ENCODE measurements around the gene ABHD6. TPM values are rescaled to one million over a fixed set of nuclear protein-coding genes. Genes with fewer than 3 reads are reported as not detected.

Gene ABHD6
- total RNA-seq, 1 experiment from 2014 or later = 2.2 TPM

DNA sequence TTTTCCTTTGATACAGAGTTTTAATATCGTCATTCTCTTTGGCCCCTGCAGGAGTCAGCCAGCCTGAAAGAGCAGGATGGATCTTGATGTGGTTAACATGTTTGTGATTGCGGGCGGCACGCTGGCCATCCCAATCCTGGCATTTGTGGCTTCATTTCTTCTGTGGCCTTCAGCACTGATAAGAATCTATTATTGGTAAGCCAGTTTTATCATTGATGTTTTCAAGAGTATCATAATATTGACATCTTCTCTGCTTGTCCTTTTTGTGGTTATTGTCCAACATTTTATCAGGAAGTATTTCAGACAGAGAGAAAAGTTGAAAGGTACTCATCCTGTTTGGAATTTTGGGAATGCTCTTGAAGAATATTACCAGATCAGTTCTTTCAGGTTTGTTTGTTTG is 18.9 kb downstream of the ABHD6 start:
- Histone ChIP-seq H3K27ac (ENCODE audit: insufficient read length, low read depth, low read length) (no peak overlapping the region), H2BK120ac (ENCODE audit: low read depth, low read length, poor library complexity, severe bottlenecking) (no peak overlapping the region), H2BK5ac (ENCODE audit: insufficient read length, low read length) (no peak overlapping the region), H4K5ac (ENCODE audit: insufficient read length, low read depth, low read length) (no peak overlapping the region), H4K91ac (ENCODE audit: insufficient read length, low read depth, low read length) (no peak overlapping the region), H3K4ac (ENCODE audit: low read depth, low read length) (no peak overlapping the region), H3K4me2 (ENCODE audit: insufficient read depth, insufficient read length, low read length) (no peak overlapping the region), H2AK5ac (ENCODE audit: insufficient read length, low read length) (no peak overlapping the region), H4K20me1 (ENCODE audit: control insufficient read depth, insufficient read depth, insufficient read length) (no peaks in the 10 kb centered on the region), H2BK12ac (ENCODE audit: insufficient read length, low read depth, low read length) (no peak overlapping the region), H3K23me2 (ENCODE audit: insufficient read length, low read depth, low read length, poor library complexity, severe bottlenecking) (no peaks in the 10 kb centered on the region), H2AFZ (ENCODE audit: low read length) (no peak overlapping the region), H3T11ph (ENCODE audit: low read length) (no peak overlapping the region), H4K8ac (replicated peaks; ENCODE audit: insufficient read length, low read depth, low read length) (no peak overlapping the region), H3K14ac (ENCODE audit: insufficient read depth, low read length) (no peak overlapping the region), H3K79me1 (ENCODE audit: insufficient read depth, low read depth, low read length, poor library complexity, severe bottlenecking) (no peaks in the 10 kb centered on the region), H3K4me1 (ENCODE audit: insufficient read depth, low read length) (no peaks in the 10 kb centered on the region), H3K79me2 (ENCODE audit: insufficient read depth, low read length) (no peaks in the 10 kb centered on the region), H3K27me3 (ENCODE audit: insufficient read depth, low read length) (no peaks in the 10 kb centered on the region), H3K23ac (ENCODE audit: insufficient read length, low read depth, low read length) (no peak overlapping the region), H3K56ac (ENCODE audit: insufficient read length, low read depth, low read length) (no peak overlapping the region), H2BK15ac (ENCODE audit: low read depth, low read length) (no peak overlapping the region), H2BK20ac (ENCODE audit: low read depth, low read length, poor library complexity, severe bottlenecking) (no peak overlapping the region), H3K9ac (ENCODE audit: extremely low read depth, insufficient read length, low read length) (no peak overlapping the region), H3K18ac (ENCODE audit: insufficient read length, low read depth, low read length) (no peak overlapping the region), H3K9me3 (ENCODE audit: control insufficient read depth, low read depth, low read length) (no peaks in the 10 kb centered on the region)
- TF ChIP-seq, protein P1, sequence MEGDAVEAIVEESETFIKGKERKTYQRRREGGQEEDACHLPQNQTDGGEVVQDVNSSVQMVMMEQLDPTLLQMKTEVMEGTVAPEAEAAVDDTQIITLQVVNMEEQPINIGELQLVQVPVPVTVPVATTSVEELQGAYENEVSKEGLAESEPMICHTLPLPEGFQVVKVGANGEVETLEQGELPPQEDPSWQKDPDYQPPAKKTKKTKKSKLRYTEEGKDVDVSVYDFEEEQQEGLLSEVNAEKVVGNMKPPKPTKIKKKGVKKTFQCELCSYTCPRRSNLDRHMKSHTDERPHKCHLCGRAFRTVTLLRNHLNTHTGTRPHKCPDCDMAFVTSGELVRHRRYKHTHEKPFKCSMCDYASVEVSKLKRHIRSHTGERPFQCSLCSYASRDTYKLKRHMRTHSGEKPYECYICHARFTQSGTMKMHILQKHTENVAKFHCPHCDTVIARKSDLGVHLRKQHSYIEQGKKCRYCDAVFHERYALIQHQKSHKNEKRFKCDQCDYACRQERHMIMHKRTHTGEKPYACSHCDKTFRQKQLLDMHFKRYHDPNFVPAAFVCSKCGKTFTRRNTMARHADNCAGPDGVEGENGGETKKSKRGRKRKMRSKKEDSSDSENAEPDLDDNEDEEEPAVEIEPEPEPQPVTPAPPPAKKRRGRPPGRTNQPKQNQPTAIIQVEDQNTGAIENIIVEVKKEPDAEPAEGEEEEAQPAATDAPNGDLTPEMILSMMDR (conservative IDR thresholded peaks at IDR 0.05) = no peak
- no peaks in the 10 kb centered on the region for H3K36me3 Mint-ChIP-seq (ENCODE audit: insufficient read depth in 1 of 3, low read depth in 3 of 3)
- H3K9me3 Mint-ChIP-seq = no peaks in the 10 kb centered on the region
- H3K27me3 Mint-ChIP-seq (ENCODE audit: low read depth) = no peaks in the 10 kb centered on the region; the same call in 1 of the 2 replicates
- no peak for DNase-seq
- no CpG with 5 or more reads among the region's 4 CpGs for WGBS (ENCODE audit: extremely low coverage, insufficient read length, low lambda C conversion rate)
- no peaks in the 10 kb centered on the region for H3K4me1 Mint-ChIP-seq
- H3K27ac Mint-ChIP-seq = no peak overlapping the region
- H3K4me3 Mint-ChIP-seq = no peak overlapping the region

All from H9 (cell line).